K562 (cell line): ENCODE results near the gene CENPP.

Experiments
- CBX5 ChIP-seq: IDR thresholded peaks from 2 replicates; pipeline ENCODE4 v1.6.1; 2014; ENCODE audit warnings: low read depth, borderline replicate concordance
- CTCF ChIP-seq, 3 experiments: IDR thresholded peaks in 2 of 3; conservative IDR thresholded peaks in 1 of 3; 2 replicates each; pipeline ENCODE4 v1.5.1; 2011 to 2012; ENCODE audit warnings: low read length in 3 of 3, mild to moderate bottlenecking in 3 of 3, control low read depth in 2 of 3, improper control_type of control experiment in 1 of 3, inconsistent platforms in 1 of 3, low read depth in 1 of 3, mixed read lengths in 1 of 3, moderate library complexity in 1 of 3; ENCODE audit not compliant: insufficient read depth in 2 of 3
- FOXA1 ChIP-seq: fragments of 450-650 bp; IDR thresholded peaks from 2 replicates; pipeline ENCODE4 v1.6.1; 2016; ENCODE audit warnings: mild to moderate bottlenecking, borderline replicate concordance
- HNRNPUL1 ChIP-seq: fragments of 200-400 bp; formaldehyde crosslinking; IDR thresholded peaks from 2 replicates; pipeline ENCODE4 v1.6.1; 2017; ENCODE audit warnings: low read length
- MCM3 ChIP-seq: fragments of 450-650 bp; IDR thresholded peaks from 2 replicates; pipeline ENCODE4 v1.6.1; 2016
- POLR2AphosphoS5 ChIP-seq: IDR thresholded peaks from 2 replicates; pipeline ENCODE4 v1.6.1; 2011; ENCODE audit warnings: mild to moderate bottlenecking, low read depth, low read length, moderate library complexity; ENCODE audit not compliant: control insufficient read depth, insufficient read depth
- RAD21 ChIP-seq, 2 experiments: fragments of 250-450 bp in 1 of 2; fragments of 450-650 bp in 1 of 2; sonication (Bioruptor Pico) in 1 of 2; formaldehyde crosslinking in 1 of 2; IDR thresholded peaks in 1 of 2; conservative IDR thresholded peaks in 1 of 2; 2 replicates each; pipeline versions ENCODE4 v1.4.0 to v1.8.0; 2020 to 2022; ENCODE audit warnings: mild to moderate bottlenecking in 2 of 2, moderate library complexity in 1 of 2
- TEAD2 ChIP-seq: fragments of 450-650 bp; IDR thresholded peaks from 2 replicates; pipeline ENCODE4 v1.6.1; 2016; ENCODE audit warnings: missing genetic modification characterization, control low read depth, missing compliant biosample characterization
- ZBTB8A ChIP-seq: fragments of 450-650 bp; IDR thresholded peaks from 2 replicates; pipeline ENCODE4 v1.6.1; 2018; ENCODE audit warnings: mild to moderate bottlenecking, moderate library complexity; ENCODE audit not compliant: partially characterized antibody
- TF ChIP-seq, protein P1 (sequence below): fragments of 250-450 bp; sonication (Bioruptor Pico); IDR thresholded peaks from 2 replicates; pipeline ENCODE4 v1.8.0; 2021; ENCODE audit warnings: moderate library complexity, mild to moderate bottlenecking, inconsistent platforms

DNA sequence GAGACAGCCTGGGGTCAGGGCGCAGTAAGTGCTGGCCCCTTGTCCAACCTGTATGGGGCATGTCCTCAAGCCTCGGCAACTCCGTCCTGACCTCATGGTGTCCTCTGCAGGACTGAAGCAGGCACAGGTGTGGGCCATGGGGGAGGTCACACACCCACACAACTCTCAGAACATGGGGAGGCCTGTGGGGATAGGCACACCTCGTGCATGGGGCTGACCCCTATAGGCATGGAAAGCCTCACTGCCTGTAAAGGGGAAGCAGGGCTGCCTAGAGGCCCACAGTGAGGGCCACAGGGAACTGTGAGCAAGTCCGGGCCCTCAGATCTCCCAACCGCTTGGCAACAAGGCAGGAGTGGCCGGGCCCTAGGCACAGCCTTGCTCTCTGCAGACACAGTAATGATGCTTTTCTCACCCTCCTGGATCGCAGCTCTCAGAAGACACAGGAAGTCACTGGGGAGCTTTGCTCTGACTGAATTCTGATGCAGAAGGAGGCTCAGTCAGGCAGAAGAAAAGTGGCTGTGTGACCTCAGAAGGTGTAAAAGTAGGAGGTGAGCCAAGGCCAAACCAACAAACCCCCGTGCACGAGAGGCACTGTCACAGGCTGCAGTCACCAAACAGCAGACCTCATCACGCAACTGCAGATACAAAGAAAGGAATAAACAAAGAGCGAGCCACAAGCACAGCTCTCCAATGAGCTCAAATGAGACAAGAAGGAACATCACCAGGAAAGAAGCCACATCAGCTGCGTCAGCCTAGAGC lies 338.8 kb downstream of the CENPP start:
- TF ChIP-seq MCM3 (no peak), CTCF (IDR thresholded peaks at IDR 0.05 in 2 of 3, conservative IDR thresholded peaks at IDR 0.05 in 1 of 3; ENCODE audit: insufficient read depth in 2 of 3, low read depth in 1 of 3, low read length in 3 of 3) (no peak), HNRNPUL1 (no peak), CBX5 (no peak), TEAD2 (tag) (no peak), POLR2AphosphoS5 (no peak), RAD21 (CRISPR knock-in tag; conservative IDR thresholded peaks at IDR 0.05 in 1 of 2, IDR thresholded peaks at IDR 0.05 in 1 of 2) (no peak), ZBTB8A (no peak), FOXA1 (no peak)
- TF ChIP-seq, protein P1, sequence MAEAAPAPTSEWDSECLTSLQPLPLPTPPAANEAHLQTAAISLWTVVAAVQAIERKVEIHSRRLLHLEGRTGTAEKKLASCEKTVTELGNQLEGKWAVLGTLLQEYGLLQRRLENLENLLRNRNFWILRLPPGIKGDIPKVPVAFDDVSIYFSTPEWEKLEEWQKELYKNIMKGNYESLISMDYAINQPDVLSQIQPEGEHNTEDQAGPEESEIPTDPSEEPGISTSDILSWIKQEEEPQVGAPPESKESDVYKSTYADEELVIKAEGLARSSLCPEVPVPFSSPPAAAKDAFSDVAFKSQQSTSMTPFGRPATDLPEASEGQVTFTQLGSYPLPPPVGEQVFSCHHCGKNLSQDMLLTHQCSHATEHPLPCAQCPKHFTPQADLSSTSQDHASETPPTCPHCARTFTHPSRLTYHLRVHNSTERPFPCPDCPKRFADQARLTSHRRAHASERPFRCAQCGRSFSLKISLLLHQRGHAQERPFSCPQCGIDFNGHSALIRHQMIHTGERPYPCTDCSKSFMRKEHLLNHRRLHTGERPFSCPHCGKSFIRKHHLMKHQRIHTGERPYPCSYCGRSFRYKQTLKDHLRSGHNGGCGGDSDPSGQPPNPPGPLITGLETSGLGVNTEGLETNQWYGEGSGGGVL, result no peak
